Measurements from ENCODE around the gene ZRSR2. TPM values are rescaled to one million over a fixed set of nuclear protein-coding genes. Genes with fewer than 3 reads are reported as not detected.

ZRSR2 gene
- total RNA-seq, 1 donor from 2014 or later, result 19.3 TPM

GRCh38 chrX:15785176-15785750 is 5.0 kb upstream of the ZRSR2 start:
- no peaks in the 10 kb centered on the region for H3K27me3 Mint-ChIP-seq
- no peak for DNase-seq (ENCODE audit: low spot score, unreplicated experiment)
- H3K27ac Mint-ChIP-seq, result no peak overlapping the region
- H3K36me3 Mint-ChIP-seq (ENCODE audit: insufficient read depth), result peaks cover 4% of the 10 kb centered on the region
- no peaks in the 10 kb centered on the region for H3K4me1 Mint-ChIP-seq (ENCODE audit: low read depth)
- TF ChIP-seq CTCF (IDR thresholded peaks at IDR 0.05; ENCODE audit: unreplicated experiment), result no peak
- no peaks in the 10 kb centered on the region for H3K9me3 Mint-ChIP-seq (ENCODE audit: low read depth)
- no peak overlapping the region for H3K4me3 Mint-ChIP-seq (ENCODE audit: low read depth)

- no peak for TF ChIP-seq CTCF (IDR thresholded peaks at IDR 0.05; ENCODE audit: unreplicated experiment)
- Mint-ChIP-seq H3K4me1 (ENCODE audit: low read depth) (no peaks in the 10 kb centered on the region), H3K27me3 (no peaks in the 10 kb centered on the region), H3K36me3 (ENCODE audit: insufficient read depth) (peaks cover 2% of the 10 kb centered on the region), H3K27ac (no peak overlapping the region), H3K4me3 (ENCODE audit: low read depth) (no peak overlapping the region), H3K9me3 (ENCODE audit: low read depth) (no peaks in the 10 kb centered on the region)
- no peak for DNase-seq (ENCODE audit: low spot score, unreplicated experiment)
Measured at GRCh38 chrX:15786915-15787314, 3.4 kb upstream of the ZRSR2 start.

DNA sequence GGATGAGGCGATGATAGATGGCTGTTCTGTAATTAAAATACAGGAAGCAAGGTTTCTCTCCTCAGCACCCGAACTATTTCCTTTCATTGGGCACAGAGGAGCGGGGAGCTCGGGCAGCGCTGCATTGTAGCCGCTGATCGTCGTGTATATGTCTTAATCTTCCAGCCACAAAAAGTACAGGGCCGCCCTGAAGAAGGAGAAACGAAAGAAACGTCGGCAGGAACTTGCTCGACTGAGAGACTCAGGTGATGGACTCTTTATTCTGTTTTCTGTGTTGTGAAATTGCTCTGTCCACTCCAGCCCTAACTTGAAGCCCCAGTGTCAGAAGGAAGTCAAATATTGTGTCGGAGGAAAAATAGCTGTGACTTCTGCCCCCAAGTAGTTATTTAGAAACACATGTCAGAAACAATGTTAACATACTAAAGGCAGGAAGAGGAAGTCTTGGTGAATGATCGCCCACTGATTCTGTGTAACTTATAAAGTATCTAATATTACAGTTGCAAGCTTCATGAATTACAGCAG is 546 bp downstream of the ZRSR2 start:
- TF ChIP-seq CTCF (IDR thresholded peaks at IDR 0.05; ENCODE audit: unreplicated experiment), result no peak
- H3K9me3 Mint-ChIP-seq (ENCODE audit: low read depth), result no peaks in the 10 kb centered on the region
- no peak overlapping the region for H3K27ac Mint-ChIP-seq
- no peak overlapping the region for H3K4me3 Mint-ChIP-seq (ENCODE audit: low read depth)
- DNase-seq (ENCODE audit: low spot score, unreplicated experiment), result no peak
- peaks cover 2% of the 10 kb centered on the region for H3K36me3 Mint-ChIP-seq (ENCODE audit: insufficient read depth)
- H3K27me3 Mint-ChIP-seq, result no peaks in the 10 kb centered on the region
- H3K4me1 Mint-ChIP-seq (ENCODE audit: low read depth), result no peaks in the 10 kb centered on the region

- Mint-ChIP-seq H3K9me3 (ENCODE audit: low read depth) (no peaks in the 10 kb centered on the region), H3K36me3 (ENCODE audit: insufficient read depth) (peaks cover 13% of the 10 kb centered on the region), H3K4me1 (ENCODE audit: low read depth) (no peaks in the 10 kb centered on the region), H3K27me3 (no peaks in the 10 kb centered on the region), H3K27ac (no peak overlapping the region), H3K4me3 (ENCODE audit: low read depth) (no peak overlapping the region)
- no peak for TF ChIP-seq CTCF (IDR thresholded peaks at IDR 0.05; ENCODE audit: unreplicated experiment)
- DNase-seq (ENCODE audit: low spot score, unreplicated experiment), result no peak
Measured at GRCh38 chrX:15797707-15798106, 7.4 kb downstream of the ZRSR2 start.

DNA sequence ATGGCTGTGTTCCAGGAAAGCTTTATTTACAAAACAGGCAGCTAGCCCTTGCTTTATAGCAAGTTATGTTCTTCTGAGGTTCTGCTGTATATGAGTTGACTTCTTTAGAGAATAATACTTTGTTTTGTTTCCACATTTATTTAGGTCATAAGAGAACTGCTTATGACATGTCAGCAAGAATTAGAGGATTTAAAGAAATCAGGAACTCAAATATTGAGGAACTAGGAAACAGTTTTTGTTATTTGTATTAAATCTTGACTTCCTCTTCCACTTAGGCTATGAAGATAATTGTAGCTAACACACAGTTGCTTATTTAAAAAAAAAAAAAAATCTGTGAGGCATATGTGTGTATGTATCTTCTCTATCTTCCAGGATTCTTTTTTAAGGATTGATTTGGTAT is 14.3 kb downstream of the ZRSR2 start:
- Mint-ChIP-seq H3K27me3 (no peaks in the 10 kb centered on the region), H3K27ac (no peak overlapping the region), H3K36me3 (ENCODE audit: insufficient read depth) (peaks cover 23% of the 10 kb centered on the region), H3K4me3 (ENCODE audit: low read depth) (no peak overlapping the region), H3K9me3 (ENCODE audit: low read depth) (no peaks in the 10 kb centered on the region), H3K4me1 (ENCODE audit: low read depth) (no peaks in the 10 kb centered on the region)
- TF ChIP-seq CTCF (IDR thresholded peaks at IDR 0.05; ENCODE audit: unreplicated experiment), result no peak
- no peak for DNase-seq (ENCODE audit: low spot score, unreplicated experiment)
